ENCODE results near the gene CLIC5. TPM values are rescaled to one million over a fixed set of nuclear protein-coding genes. Genes with fewer than 3 reads are reported as not detected.

CLIC5 gene
- total RNA-seq, 4 donors from 2014 or later = 78.6 to 97.0 (median 91.7) TPM

DNA sequence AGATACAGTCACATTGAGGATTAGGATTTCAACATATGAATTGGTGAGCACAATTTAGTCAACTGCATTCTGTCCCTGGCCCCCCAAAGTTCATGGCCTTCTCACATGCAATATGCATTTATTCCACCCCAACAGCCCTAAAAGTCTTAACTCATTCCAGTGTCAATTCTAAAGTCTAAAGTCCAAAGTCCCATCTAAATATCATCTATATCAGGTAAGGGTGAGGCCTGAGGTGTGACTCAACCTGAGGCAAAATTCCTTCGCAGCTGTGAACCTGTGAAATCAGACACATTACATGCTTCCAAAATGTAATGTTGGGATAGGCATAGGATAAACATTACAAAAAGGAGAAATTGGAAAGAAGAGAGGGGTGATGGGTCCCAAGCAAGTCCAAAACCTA, 27.8 kb downstream of the CLIC5 start:
- DNase-seq (no peak), ATAC-seq (no peak)
- H3K4me1 ChIP-seq = peaks cover 85 to 97% of the 10 kb centered on the region in 2 donors
- no peaks in the 10 kb centered on the region for H3K27me3 ChIP-seq
- in situ Hi-C loops (cut with MboI; ENCODE audit: low sequenced_read_pairs in 4 of 4) = no loop called here
- no peaks in the 10 kb centered on the region for H3K36me3 ChIP-seq
- intact Hi-C loops (cut with DNase I; ENCODE audit: low total_unique reads) = loop anchor here (2.0 kb wide), 1 partner anchor 27 kb away; the partner anchor contains the start of gene CLIC5
- H3K4me3 ChIP-seq = no peak overlapping the region
- no peaks in the 10 kb centered on the region for H3K9me3 ChIP-seq
- TF ChIP-seq, protein P1, sequence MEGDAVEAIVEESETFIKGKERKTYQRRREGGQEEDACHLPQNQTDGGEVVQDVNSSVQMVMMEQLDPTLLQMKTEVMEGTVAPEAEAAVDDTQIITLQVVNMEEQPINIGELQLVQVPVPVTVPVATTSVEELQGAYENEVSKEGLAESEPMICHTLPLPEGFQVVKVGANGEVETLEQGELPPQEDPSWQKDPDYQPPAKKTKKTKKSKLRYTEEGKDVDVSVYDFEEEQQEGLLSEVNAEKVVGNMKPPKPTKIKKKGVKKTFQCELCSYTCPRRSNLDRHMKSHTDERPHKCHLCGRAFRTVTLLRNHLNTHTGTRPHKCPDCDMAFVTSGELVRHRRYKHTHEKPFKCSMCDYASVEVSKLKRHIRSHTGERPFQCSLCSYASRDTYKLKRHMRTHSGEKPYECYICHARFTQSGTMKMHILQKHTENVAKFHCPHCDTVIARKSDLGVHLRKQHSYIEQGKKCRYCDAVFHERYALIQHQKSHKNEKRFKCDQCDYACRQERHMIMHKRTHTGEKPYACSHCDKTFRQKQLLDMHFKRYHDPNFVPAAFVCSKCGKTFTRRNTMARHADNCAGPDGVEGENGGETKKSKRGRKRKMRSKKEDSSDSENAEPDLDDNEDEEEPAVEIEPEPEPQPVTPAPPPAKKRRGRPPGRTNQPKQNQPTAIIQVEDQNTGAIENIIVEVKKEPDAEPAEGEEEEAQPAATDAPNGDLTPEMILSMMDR (IDR thresholded peaks at IDR 0.05 in 4 of 5, conservative IDR thresholded peaks at IDR 0.05 in 1 of 5) = no peak
- TF ChIP-seq POLR2A (IDR thresholded peaks at IDR 0.05) = no peak
- H3K27ac ChIP-seq = peak overlapping the region; percentile 89 to 94 (median 90)

DNA sequence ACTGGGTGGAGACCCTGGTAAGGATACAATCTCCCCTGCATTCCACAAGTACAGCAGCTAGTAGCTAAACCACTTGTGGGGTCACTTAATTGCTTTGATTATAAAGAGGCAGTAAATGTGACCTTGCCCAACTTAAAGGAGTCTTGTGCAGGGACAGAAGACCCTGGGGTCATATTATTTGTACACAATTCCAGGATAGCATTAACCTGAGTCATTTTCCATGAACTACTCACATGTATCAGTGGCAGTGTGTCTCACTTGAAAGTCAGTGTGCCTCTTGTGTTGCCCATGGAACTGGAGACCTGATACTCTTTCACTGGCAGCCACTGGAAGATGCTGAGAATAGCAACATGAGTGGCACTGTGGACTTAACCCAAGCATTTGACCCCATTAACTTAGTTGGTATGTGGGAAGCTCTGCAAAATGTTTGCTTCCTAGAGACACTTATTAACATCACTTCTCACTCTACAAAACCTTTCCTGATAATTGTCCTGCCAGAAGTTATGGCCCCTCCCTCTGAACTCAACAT, 28.9 kb downstream of the CLIC5 start:
- peak; percentile 95 to 96 for ATAC-seq
- peaks cover 85 to 97% of the 10 kb centered on the region in 2 donors for H3K4me1 ChIP-seq
- peak overlapping the region; percentile 89 to 94 (median 90) for H3K27ac ChIP-seq
- no peaks in the 10 kb centered on the region for H3K36me3 ChIP-seq
- H3K4me3 ChIP-seq = no peak overlapping the region
- TF ChIP-seq, protein P1 (IDR thresholded peaks at IDR 0.05 in 4 of 5, conservative IDR thresholded peaks at IDR 0.05 in 1 of 5) = no peak
- no peak for TF ChIP-seq POLR2A (IDR thresholded peaks at IDR 0.05)
- H3K9me3 ChIP-seq = no peaks in the 10 kb centered on the region
- no peaks in the 10 kb centered on the region for H3K27me3 ChIP-seq
- in situ Hi-C loops (cut with MboI; ENCODE audit: low sequenced_read_pairs in 4 of 4) (no loop called here), intact Hi-C loops (cut with DNase I; ENCODE audit: low total_unique reads) (loop anchor here (2.0 kb wide), 1 partner anchor 28 kb away; the partner anchor contains the start of gene CLIC5)
- DNase-seq = peak; percentile 79 to 89

DNA sequence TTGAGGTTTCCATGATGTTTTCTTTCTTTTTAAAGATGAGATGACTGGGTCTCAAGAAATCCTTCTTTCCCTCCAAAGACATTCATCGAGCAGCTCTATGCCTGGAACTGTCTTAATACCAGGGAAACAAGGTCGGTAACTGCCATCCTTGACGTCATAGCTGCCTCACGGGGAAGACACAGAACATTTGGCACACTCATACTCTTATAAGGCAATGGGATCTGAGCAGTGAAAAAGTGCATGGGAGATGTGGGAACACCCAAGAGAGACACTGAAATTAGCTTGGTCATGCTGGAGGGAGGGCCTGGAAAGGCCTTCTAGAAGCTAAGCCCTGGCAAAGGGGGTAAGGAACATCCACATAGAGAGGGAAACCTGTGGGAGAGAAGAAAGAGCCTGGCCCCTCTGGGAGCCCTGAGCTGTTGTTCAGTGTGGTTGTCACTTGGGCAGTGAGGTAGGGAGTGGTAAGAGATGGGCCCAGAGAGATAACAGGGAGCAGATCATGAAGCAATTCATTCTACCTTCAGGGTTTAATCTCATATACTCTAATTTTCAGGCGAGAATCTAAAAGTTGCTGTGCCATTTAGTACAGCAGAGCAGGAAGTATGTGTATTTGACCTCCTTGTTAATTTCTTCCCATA, 30.8 kb downstream of the CLIC5 start:
- DNase-seq = no peak
- intact Hi-C loops (cut with DNase I; ENCODE audit: low total_unique reads) (loop anchor here (1.0 kb wide), 1 partner anchor 12 kb away; no protein-coding TSS in a partner anchor), in situ Hi-C loops (cut with MboI; ENCODE audit: low sequenced_read_pairs in 4 of 4) (no loop called here)
- H3K27me3 ChIP-seq = no peaks in the 10 kb centered on the region
- no peaks in the 10 kb centered on the region for H3K9me3 ChIP-seq
- no peak for ATAC-seq
- TF ChIP-seq POLR2A (IDR thresholded peaks at IDR 0.05) = no peak
- TF ChIP-seq, protein P1 (IDR thresholded peaks at IDR 0.05 in 4 of 5, conservative IDR thresholded peaks at IDR 0.05 in 1 of 5) = no peak
- H3K27ac ChIP-seq = peak overlapping the region; percentile 89 to 94 (median 90)
- H3K36me3 ChIP-seq = no peaks in the 10 kb centered on the region
- no peak overlapping the region for H3K4me3 ChIP-seq
- H3K4me1 ChIP-seq = peaks cover 85 to 95% of the 10 kb centered on the region in 2 donors

- in situ Hi-C loops (cut with MboI; ENCODE audit: low sequenced_read_pairs in 4 of 4) (no loop called here), intact Hi-C loops (cut with DNase I; ENCODE audit: low total_unique reads) (loop anchor here (1.0 kb wide), 1 partner anchor 11 kb away; no protein-coding TSS in a partner anchor)
- no peaks in the 10 kb centered on the region for H3K27me3 ChIP-seq
- peaks cover 85 to 95% of the 10 kb centered on the region in 2 donors for H3K4me1 ChIP-seq
- TF ChIP-seq POLR2A (IDR thresholded peaks at IDR 0.05) = no peak
- TF ChIP-seq, protein P1 (IDR thresholded peaks at IDR 0.05 in 4 of 5, conservative IDR thresholded peaks at IDR 0.05 in 1 of 5) = no peak
- no peak for ATAC-seq
- DNase-seq = no peak
- H3K9me3 ChIP-seq = no peaks in the 10 kb centered on the region
- H3K27ac ChIP-seq = peak overlapping the region; percentile 89 to 94 (median 90)
- H3K4me3 ChIP-seq = no peak overlapping the region
- H3K36me3 ChIP-seq = no peaks in the 10 kb centered on the region
These were observed 31.3 kb downstream of the CLIC5 start for GRCh38 chr6:45984347-45984746.
